Upper lobe of right lung (tissue), 1 donor: Measurements from ENCODE around the gene KRTAP5-7. TPM values are rescaled to one million over a fixed set of nuclear protein-coding genes. Genes with fewer than 3 reads are reported as not detected.
"Not testable (repeated sequence)": the region's sequence is repeated elsewhere in the genome, so short reads cannot be mapped to it uniquely, and the experiment has no call there.

ENCODE experiments used
- ATAC-seq: fragments of 200-7000 bp; cut with Tn5 transposase; one replicate; pipeline ENCODE4 v1.9.1; 2020; ENCODE audit warnings: mild to moderate bottlenecking, moderate library complexity
- DNase-seq: peaks from one replicate; pipeline ENCODE4 v3.0.0-alpha.2; 2020
- H3K27ac ChIP-seq: fragments of 200-600 bp; one replicate; pipeline ENCODE4 v1.8.0; 2022
- H3K27me3 ChIP-seq: fragments of 200-600 bp; one replicate; pipeline ENCODE4 v1.8.0; 2022; ENCODE audit warnings: mild to moderate bottlenecking
- H3K36me3 ChIP-seq: fragments of 200-600 bp; one replicate; pipeline ENCODE4 v1.8.0; 2022
- H3K4me1 ChIP-seq: fragments of 200-600 bp; one replicate; pipeline ENCODE4 v1.8.0; 2022
- H3K4me3 ChIP-seq: fragments of 200-600 bp; one replicate; pipeline ENCODE4 v1.8.0; 2022; ENCODE audit warnings: mild to moderate bottlenecking
- H3K9me3 ChIP-seq: fragments of 200-600 bp; one replicate; pipeline ENCODE4 v1.8.0; 2022
- intact Hi-C: fragments of 100-400 bp; cut with DNase I; formaldehyde crosslinking; loops from one replicate; pipeline ENCODE4 v1.11.0; 2022
- total RNA-seq: library from RNA; stranded (reverse); fragmentation: NEBNext Ultra II Directional; extraction: Animal tissue kit (Norgen Biotek cat#: 25700); gene quantifications from one replicate; pipeline ENCODE4 v1.2.1, GENCODE V29; 2021
- TF ChIP-seq, protein P1 (sequence below): fragments of 200-600 bp; IDR thresholded peaks from one replicate; pipeline ENCODE4 v1.8.0; 2022; ENCODE audit warnings: antibody characterized with exemption
- donor health status: DM: no; HTN: yes; CAD: no; lungs with severe emphysema.

The KRTAP5-7 gene
- total RNA-seq, 1 donor from 2014 or later, result 0.46 TPM

- intact Hi-C loops, result no loop called here
- H3K27ac ChIP-seq, result no peak overlapping the region
- H3K27me3 ChIP-seq, result no peaks in the 10 kb centered on the region
- TF ChIP-seq, protein P1, sequence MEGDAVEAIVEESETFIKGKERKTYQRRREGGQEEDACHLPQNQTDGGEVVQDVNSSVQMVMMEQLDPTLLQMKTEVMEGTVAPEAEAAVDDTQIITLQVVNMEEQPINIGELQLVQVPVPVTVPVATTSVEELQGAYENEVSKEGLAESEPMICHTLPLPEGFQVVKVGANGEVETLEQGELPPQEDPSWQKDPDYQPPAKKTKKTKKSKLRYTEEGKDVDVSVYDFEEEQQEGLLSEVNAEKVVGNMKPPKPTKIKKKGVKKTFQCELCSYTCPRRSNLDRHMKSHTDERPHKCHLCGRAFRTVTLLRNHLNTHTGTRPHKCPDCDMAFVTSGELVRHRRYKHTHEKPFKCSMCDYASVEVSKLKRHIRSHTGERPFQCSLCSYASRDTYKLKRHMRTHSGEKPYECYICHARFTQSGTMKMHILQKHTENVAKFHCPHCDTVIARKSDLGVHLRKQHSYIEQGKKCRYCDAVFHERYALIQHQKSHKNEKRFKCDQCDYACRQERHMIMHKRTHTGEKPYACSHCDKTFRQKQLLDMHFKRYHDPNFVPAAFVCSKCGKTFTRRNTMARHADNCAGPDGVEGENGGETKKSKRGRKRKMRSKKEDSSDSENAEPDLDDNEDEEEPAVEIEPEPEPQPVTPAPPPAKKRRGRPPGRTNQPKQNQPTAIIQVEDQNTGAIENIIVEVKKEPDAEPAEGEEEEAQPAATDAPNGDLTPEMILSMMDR, result no peak
- no peaks in the 10 kb centered on the region for H3K4me1 ChIP-seq
- ATAC-seq (no peak), DNase-seq (peak; percentile 16)
- no peaks in the 10 kb centered on the region for H3K36me3 ChIP-seq
- H3K4me3 ChIP-seq, result no peak overlapping the region
- no peaks in the 10 kb centered on the region for H3K9me3 ChIP-seq
Measured at GRCh38 chr11:71530602-71531001, 3.5 kb downstream of the KRTAP5-7 start.

GRCh38 chr11:71532036-71532610, 5.1 kb downstream of the KRTAP5-7 start:
- no peaks in the 10 kb centered on the region for H3K36me3 ChIP-seq
- DNase-seq, result no peak
- no peaks in the 10 kb centered on the region for H3K9me3 ChIP-seq
- H3K27me3 ChIP-seq, result no peaks in the 10 kb centered on the region
- no peak overlapping the region for H3K4me3 ChIP-seq
- ATAC-seq, result no peak
- TF ChIP-seq, protein P1, result no peak
- no peak overlapping the region for H3K27ac ChIP-seq
- no peaks in the 10 kb centered on the region for H3K4me1 ChIP-seq
- intact Hi-C loops, result no loop called here

DNA sequence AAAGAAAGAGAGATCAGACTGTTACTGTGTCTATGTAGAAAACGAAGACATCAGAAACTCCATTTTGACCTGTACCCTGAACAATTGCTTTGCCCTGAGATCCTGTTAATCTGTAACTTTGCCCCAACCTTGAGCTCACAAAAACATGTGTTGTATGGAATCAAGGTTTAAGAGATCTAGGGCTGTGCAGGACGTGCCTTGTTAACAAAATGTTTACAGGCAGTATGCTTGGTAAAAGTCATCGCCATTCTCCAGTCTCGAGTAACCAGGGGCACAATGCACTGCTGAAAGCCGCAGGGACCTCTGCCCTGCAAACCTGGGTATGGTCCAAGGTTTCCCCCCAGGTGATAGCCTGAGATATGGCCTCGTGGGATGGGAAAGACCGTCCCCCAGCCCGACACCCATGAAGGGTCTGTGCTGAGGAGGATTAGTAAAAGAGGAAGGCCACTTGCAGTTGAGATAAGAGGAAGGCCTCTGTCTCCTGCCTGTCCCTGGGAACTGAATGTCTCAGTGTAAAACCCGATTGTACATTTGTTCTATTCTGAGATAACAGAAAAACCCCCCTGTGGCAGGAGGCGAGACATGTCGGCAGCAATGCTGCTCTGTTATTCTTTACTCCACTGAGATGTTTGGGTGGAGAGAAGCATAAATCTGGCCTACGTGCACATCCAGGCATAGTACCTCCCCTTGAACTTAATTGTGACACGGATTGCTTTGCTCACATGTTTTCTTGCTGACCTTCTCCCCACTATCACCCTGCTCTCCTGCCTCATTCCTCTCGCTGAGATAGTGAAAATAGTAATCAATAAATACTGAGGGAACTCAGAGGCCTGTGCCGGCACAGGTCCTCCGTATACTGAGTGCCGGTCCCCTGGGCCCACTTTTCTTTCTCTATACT, 7.9 kb downstream of the KRTAP5-7 start:
- intact Hi-C loops, H3K9me3 ChIP-seq, H3K27ac ChIP-seq, H3K36me3 ChIP-seq, H3K27me3 ChIP-seq, H3K4me1 ChIP-seq, H3K4me3 ChIP-seq, ATAC-seq: not testable (repeated sequence)
- peak; percentile 25 for DNase-seq

- Histone ChIP-seq H3K27me3 (no peaks in the 10 kb centered on the region), H3K36me3 (no peaks in the 10 kb centered on the region), H3K27ac (no peak overlapping the region), H3K9me3 (no peaks in the 10 kb centered on the region), H3K4me1 (no peaks in the 10 kb centered on the region), H3K4me3 (no peak overlapping the region)
- DNase-seq, result no peak
- TF ChIP-seq, protein P1, result no peak
- intact Hi-C loops, result no loop called here
- no peak for ATAC-seq
Measured at GRCh38 chr11:71535825-71536224, 8.8 kb downstream of the KRTAP5-7 start.

DNA sequence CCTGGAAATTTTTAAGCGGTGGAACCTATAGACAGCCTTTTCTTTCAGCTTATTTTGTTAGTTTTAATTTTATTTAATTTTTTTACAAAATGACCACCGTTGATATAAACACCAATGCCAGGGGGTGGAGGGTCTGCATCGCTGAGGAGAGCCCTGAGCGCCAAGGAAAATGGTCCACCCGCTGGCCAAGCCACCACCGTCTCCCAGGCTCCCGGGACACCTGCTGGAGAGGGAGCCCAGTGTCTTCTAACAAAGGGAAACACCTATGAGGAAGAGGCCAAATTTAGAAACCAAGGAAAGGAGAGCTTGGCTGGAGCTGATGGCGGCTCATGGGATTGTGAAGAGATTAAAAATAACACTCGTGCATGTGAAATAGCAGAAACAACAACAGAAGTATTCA, 10.5 kb downstream of the KRTAP5-7 start:
- DNase-seq (peak; percentile 40), ATAC-seq (no peak)
- Histone ChIP-seq H3K27me3 (no peaks in the 10 kb centered on the region), H3K36me3 (no peaks in the 10 kb centered on the region), H3K27ac (no peak overlapping the region), H3K4me1 (no peaks in the 10 kb centered on the region), H3K4me3 (no peak overlapping the region), H3K9me3 (no peaks in the 10 kb centered on the region)
- TF ChIP-seq, protein P1, result no peak
- intact Hi-C loops, result no loop called here

DNA sequence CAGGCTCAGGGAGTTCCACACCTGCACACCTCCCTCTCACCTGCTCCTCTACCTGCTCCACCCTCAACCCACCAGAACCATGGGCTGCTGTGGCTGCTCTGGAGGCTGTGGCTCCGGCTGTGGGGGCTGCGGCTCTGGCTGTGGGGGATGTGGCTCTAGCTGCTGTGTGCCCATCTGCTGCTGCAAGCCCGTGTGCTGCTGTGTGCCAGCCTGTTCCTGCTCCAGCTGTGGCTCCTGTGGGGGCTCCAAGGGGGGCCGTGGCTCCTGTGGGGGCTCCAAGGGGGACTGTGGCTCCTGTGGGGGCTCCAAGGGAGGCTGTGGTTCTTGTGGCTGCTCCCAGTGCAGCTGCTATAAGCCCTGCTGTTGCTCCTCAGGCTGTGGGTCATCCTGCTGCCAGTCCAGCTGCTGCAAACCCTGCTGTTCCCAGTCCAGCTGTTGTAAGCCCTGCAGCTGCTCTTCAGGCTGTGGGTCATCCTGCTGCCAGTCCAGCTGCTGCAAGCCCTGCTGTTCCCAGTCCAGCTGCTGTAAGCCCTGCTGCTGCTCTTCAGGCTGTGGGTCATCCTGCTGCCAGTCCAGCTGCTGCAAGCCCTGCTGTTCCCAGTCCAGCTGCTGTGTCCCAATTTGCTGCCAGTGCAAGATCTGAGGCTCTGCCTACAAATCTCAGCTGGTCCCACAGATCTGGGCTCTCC, 11.1 kb downstream of the KRTAP5-7 start, which contains the start of gene KRTAP5-8:
Gene KRTAP5-8 (plus strand): TSS at position 49 of the 689 bp plus-strand sequence. CDS start 31 bp downstream, at position 80.
- H3K9me3 ChIP-seq, H3K4me1 ChIP-seq, H3K4me3 ChIP-seq, H3K27me3 ChIP-seq, ATAC-seq, H3K36me3 ChIP-seq, intact Hi-C loops, H3K27ac ChIP-seq: not testable (repeated sequence)
- peak; percentile 52 for DNase-seq
